ENCODE results near the gene ANKRD44.

DNA sequence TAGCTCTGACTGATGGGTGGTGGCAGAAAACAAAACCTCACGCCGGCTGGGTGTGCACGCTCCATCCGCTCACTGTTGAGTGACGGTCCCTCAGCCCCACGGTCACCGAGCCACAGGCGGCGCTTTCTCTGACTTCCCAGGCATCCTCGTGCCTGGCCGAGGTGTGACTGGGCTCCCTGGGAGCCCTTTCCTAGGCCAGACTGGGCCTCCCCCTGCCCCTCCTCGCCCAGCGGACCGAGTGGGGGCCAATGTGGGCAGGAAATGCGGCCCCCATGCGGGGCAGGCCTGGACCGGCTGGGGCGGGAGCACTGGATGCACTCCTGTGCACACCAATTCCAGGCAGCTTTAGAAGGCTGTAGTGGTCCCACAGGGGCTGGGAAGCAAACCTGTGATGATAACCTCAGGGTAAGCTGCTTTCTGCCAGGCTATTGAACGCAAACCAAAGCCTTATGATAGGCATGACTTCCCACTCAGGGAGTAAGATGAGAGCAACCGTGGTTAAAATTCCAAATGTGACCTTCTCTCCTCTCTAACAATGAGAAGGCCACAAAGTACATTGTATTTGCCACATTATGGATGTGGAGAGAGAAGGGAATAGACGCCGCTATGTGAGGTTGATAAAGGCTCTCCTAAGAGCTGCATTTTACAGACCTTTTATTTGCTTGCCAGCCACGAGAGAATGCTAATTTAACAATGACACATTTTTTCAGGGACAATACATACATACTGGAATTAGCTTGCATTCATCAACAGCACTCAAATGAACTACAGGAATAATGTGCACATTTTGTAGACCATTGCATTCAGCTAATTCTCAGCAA, 300.2 kb downstream of the ANKRD44 start:
- TF ChIP-seq, protein P1, sequence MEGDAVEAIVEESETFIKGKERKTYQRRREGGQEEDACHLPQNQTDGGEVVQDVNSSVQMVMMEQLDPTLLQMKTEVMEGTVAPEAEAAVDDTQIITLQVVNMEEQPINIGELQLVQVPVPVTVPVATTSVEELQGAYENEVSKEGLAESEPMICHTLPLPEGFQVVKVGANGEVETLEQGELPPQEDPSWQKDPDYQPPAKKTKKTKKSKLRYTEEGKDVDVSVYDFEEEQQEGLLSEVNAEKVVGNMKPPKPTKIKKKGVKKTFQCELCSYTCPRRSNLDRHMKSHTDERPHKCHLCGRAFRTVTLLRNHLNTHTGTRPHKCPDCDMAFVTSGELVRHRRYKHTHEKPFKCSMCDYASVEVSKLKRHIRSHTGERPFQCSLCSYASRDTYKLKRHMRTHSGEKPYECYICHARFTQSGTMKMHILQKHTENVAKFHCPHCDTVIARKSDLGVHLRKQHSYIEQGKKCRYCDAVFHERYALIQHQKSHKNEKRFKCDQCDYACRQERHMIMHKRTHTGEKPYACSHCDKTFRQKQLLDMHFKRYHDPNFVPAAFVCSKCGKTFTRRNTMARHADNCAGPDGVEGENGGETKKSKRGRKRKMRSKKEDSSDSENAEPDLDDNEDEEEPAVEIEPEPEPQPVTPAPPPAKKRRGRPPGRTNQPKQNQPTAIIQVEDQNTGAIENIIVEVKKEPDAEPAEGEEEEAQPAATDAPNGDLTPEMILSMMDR (conservative IDR thresholded peaks at IDR 0.05; ENCODE audit: low read depth, low read length): no peak
- no peak for TF ChIP-seq EZH2 (IDR thresholded peaks at IDR 0.05; ENCODE audit: low read length, unreplicated experiment)

Measured in PC-3 (cell line).